NCI-H82 treated with DMSO at 0.1 percent for 48 hours (cell line): ENCODE measurements around the gene NDUFS1.
"Not testable (repeated sequence)": the region's sequence is repeated elsewhere in the genome, so short reads cannot be mapped to it uniquely, and the experiment has no call there.

ENCODE experiments used
- DNase-seq: peaks from one replicate; lab custom pipeline; 2025; ENCODE audit not compliant: unreplicated experiment; lab: John Stamatoyannopoulos, UW

The NDUFS1 gene

DNA sequence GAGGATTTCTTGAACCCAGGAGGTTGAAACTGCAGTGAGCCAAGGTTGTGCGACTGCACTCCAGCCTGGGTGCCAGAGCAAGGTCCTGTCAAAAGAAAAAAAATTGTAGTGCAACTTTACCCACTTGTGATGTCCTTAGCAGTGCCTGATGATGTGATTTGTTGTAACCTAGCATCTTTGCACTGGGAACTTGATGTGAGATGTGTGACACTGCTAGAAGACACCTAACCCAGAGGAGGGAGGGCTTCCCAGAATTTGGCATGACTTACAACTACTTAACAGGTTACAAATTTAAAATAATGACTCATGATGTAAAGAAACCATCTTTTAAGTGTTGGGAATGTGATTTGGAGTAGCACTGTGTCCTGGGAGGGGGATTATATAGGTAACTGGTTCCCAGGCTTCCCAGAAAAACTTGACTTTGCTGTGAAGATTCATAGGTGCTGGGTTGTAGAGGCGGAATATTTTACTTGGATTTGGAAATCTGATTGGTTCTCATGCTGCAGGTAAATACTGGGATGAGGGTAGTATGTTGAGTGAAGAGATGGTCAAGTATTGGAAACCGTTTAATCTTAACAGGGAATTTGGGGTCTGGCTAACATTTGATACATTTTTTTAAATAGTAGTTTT, 4.1 kb upstream of the NDUFS1 start:
- no peak for DNase-seq

DNA sequence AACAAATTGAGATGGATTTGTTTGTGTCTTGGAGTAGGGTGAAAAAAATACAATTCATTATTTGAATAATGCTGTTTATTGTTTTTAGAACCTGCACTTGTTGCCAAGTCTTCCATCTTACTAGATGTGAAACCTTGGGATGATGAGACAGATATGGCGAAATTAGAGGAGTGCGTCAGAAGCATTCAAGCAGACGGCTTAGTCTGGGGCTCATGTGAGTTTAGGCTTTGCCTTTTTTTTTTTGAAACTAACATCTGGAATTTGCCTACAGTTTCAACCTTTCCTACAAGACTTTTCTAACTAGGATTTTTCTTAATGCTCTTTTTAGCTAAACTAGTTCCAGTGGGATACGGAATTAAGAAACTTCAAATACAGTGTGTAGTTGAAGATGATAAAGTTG, 3.2 kb upstream of the NDUFS1 start:
- not testable (repeated sequence) for DNase-seq

DNA sequence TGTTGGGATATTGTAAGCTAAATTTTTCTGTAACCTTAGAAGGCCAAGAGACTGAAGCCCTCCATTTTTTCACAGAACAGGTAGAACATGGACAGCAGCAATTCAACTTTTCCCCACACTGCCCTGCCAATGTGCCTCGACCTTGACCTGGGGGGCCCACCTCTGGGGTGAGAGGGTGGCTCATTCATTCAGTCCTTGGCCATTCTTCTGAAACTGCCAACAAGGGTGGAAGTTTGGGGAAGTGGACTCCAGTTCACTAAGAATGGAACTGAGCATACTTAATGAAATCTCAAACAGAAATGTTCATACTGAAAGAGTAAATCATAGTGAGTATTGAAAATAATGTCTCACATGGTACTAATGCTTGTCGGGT, 1.5 kb upstream of the NDUFS1 start:
- no peak for DNase-seq

DNA sequence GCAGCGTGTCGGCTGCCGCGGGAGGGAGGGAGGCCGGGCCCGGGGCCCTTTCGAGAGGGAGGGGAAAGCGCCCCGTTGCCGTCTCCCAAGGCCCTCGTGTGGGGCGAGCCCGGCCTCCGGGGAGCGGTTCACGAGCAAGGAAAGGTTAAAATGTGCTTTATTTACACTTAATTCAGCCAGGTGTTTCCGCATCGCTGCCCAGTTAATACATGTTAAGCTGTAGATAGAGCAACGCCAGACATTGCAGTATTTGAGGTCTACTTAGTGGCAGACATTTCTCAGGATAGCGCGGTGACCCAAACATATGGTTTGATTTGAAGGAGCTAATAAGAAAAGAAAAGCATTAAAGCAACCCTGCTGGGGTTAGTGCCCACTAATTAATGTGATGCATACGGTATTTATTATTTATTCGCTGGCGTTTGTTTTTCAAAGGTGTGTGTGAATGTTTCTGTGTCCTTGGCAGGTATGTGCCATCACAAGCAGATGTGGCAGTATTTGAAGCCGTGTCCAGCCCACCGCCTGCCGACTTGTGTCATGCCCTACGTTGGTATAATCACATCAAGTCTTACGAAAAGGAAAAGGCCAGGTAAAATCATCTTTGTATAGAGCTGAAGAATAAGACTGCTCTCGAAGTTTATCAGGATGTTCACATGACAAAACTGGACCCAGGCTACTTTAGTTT, 1.0 kb upstream of the NDUFS1 start:
- DNase-seq = no peak

DNA sequence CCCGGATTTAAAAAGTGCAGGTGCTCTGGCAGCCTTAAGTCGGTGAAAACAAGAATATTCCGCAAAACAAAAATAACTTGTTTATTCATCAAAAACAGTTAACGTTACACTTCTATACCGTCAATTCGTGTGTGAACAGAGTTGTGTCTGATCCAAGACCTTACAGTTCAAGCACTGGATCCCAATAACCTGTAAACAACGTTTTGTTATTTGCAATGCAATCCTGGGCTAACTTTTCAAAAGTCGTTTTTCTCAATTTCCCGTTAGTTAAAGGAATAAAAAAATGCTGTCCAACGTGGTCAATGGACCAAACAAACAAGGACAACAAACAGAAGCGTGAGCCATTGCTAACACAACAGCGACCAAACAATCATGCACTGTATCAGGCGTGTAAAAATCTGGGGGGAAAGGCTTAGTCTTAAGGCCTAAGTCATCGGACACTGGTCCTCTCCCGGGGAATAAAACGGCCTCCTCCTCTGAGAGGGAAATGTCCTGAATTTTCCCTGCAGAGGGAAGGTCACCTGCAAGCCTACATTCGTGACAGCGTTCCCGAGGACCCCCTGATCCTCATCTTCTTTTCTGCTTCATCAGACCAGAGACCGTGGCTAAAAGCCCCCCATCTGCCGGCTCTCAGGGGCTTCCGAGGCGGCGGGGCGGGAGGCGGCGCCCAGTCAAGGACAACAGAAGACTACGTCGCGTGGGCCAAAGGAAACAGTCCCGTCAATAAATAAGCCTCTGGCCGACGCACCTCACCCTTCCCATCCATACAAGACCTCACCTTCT, 490 bp downstream of the NDUFS1 start:
- DNase-seq = no peak

DNA sequence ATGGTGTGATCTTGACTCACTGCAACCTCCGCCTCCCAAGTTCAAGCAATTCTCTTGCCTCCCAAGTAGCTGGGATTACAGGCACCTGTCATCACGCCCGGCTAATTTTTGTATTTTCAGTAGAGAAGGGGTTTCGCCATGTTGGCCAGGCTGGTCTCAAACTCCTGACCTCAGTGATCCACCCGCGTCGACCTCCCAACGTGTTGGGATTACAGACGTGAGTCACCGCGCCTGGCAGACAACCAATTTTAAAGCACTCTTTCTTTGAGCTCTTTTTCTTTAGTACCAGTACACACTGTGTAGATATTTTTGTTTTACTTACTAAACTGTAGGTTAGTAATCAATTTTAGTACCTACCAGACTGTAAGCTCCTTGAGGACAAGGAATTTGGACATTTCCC, 2.2 kb downstream of the NDUFS1 start:
- DNase-seq = not testable (repeated sequence)

DNA sequence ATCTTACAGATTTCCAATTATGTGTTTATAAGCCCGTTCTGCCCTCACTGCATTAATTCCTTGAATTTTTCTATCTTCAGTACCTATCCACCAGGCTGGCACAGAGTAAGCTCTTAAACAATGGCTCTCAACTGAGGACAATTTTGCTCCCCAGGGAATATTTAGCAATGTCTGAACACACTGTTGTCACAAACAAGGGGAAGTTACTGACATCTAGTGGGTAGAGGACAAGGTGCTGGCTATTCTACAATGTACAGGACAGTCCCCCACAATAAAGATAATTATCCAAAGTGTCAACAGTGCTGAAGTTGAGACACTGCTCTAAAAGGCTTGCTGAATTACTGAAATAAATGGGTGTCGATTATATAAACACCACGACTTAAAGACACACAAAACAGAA, 5.0 kb downstream of the NDUFS1 start:
- peak; percentile 20 for DNase-seq

DNA sequence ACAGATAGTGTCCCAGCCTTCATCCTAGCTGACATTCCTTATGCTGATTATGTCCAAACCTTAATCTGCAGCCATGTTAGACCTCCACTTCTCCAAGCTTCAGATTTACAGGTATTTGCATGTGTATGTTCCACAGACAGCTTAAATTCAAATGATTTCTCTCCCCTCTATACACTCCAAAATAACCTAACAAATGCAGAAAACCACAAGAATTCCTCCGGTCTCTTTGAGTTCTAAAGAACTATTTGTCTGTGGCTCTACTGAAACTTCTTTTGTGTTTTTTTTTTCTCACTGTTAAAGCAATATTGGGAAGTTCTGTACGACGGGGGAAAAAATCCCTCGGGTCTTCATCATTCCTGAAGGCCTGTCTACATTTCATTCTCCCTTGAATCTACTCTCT, 8.6 kb downstream of the NDUFS1 start:
- DNase-seq = no peak

DNA sequence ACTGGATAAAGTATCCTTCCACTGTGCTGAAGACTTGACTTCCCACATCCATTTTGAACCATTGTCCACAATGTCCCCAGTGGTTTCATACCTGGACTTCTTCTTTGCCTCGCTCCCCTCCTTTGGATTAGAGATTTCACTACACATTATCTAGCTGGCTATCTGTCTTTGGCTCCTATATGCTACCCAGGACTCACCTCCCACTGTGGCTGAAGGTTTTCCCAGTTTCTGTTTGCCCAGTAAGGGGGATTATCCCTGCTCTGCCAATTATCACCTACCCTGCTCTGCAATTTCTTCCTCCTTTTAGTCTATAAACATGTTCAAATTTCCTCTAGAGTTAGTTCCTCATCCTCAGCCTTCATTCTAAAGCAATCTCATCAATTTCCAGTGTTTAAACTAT, 9.1 kb downstream of the NDUFS1 start:
- DNase-seq = no peak

DNA sequence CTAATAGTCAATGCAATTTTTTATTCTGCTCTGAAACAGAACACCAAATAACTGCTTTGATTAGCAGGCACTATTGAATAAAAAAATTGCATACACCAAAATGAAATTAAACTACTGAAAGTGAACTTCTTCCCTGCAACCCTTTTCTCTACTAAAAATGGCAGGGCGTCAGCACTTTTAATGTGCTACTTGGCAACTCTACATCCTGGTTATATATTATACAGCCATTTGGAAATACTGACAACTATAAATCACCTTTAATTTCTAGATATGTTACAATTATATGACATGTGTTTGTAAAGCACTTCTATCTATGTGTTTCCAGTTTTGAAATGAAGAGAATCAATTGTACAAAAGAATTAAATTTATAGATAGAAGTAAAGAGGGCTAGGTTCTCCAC, 9.9 kb downstream of the NDUFS1 start:
- DNase-seq = no peak

DNA sequence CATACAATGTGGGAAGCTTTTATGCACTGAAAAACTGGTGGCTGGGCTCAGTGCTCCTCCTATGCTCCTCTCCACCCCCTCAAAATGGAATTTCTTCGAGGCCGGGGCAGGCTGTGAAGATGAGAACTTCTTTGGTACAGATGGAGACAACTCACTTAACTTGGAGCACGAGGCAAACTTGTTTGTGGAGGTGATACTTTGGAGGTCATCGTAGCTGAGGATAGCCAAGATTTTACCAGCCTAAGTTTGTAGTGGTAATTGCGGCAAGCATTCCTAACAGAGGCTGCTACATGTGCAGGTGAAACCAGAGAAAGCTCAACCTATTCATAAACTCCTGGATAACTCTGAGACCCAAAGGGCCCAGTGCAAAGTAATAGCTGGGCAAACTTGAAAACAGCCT, 13.6 kb downstream of the NDUFS1 start:
- no peak for DNase-seq

DNA sequence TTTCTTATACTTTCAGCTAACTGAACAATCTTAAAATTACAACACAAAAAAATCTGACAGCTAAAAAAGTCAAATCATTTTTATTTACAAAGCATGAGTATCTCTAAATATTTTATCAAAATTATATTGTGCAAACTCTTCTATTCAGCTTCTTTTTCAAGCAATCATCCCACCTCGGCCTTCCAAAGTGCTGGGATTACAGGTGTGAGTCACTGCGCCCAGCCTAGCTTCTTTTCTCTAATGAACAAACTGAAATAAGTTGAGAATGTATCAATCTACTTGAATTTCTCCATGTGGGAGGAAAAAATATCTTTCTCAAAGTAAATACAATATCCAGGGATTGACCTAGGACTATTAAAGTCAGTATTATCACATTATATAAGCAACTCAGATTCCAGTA, 14.9 kb downstream of the NDUFS1 start:
- no peak for DNase-seq

DNA sequence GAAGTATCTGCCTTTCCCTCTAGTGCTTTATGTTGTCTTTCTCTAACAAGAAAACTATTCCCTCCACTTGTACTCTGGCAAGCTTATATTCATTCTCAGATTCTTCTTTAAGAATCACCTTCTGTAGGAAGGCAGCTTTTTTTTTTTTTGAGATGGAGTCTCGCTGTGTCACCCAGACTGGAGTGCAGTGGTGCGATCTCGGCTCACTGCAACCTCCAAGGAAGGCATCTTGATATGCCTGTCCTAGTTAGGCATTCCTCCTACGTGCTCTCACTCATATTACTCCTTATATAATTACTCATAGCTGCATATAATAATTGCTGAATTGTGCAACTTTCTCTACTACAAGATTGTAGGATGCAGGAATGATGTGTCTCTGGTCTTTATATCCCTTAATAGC, 15.8 kb downstream of the NDUFS1 start:
- DNase-seq = no peak

DNA sequence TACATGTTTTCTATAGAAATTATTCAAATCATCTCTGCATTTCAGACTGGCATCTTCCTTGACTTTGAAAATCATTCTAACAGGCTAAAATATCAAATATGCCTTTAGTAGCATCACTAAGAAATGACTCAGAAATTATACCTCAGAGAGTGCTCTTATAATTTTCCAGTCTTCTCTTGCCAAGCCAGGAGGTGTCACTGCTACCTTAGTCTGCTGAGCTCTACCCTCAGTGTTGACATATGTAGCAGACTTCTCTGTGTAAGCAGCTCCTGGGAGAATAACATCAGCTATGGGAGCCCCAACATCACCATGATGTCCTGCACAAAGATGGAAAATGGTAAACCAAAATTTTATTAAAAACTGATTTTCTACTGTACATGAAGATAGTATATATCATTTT, 31.6 kb downstream of the NDUFS1 start:
- no peak for DNase-seq

DNA sequence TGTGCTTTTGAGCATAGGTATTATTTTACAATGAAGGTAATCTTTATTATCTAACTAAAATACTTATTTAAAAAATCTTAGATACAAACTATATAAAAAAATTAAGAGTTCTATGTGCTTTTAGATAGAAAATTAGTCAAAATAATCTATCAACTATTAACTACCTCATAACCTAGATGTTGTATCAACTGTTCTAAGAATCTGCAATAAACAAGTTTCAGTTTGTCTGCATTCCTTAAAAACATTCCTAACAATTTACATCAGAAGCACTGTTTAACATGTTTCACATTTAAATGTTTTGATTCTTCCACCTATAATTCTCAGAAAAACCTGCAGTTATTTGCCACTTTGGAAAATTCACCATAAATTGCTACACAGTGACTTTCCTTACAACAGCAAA, 33.3 kb downstream of the NDUFS1 start:
- no peak for DNase-seq

DNA sequence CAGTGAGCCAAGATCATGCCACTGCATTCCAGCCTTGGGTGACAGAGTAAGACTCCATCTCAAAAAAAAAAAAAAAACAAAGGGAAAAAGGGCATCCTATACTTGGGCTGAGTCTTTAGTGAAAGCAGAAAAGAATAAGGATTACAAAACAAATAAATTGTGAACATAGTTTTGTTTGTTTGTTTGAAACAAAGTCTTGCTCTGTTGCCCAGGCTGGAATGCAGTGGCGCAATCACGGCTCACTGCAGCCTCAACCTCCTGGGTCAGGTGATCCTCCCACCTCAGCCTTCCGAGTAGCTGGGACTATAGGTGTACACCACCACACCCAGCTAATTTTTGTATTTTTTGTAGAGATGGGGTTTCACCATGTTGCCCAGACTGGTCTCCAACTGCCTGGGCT, 36.7 kb downstream of the NDUFS1 start:
- not testable (repeated sequence) for DNase-seq

DNA sequence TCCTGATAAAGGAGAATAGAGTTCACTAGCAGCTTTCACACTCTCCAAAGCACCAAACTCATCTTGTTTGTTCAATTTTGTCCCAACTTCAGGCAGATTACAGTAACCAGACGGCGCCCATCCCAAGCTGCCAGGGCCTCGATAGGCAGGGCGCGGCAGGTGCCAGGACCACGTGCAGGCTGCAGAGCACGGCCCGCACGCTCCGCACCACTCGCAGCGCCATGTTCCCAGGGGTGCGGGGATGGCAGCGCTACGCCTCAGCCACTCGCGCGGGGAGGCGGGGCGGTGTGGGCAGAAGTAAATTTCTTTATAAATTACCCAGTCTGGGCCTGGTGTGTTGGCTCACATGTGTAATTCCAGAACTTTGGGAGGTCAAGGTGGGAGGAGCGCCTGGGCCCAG, 43.0 kb downstream of the NDUFS1 start:
- no peak for DNase-seq

DNA sequence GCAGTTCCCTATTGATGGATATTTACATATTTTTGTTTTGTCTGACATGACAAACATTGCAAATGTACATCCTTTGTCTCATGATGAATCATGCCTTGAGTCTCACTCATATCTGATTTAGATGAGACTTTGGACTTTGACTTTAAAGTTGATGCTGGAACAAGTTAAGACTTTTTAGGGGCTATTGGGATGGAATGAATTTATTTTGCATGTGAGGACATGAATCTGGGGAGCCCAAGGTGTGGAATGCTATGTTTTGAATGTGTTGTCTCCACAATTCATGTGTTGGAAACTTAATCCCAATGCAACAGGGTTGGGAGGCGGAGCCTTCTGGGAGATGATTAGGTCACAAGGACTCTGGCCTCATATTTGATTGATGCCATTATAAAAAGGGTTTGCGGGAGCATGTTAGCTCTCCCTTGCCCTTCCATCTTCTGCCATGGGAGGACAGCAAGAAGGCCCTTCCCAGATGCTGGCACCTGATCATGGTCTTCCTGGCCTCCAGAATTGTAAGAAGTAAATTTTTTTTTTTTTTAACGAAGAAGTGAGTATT, 44.1 kb downstream of the NDUFS1 start:
- no peak for DNase-seq

DNA sequence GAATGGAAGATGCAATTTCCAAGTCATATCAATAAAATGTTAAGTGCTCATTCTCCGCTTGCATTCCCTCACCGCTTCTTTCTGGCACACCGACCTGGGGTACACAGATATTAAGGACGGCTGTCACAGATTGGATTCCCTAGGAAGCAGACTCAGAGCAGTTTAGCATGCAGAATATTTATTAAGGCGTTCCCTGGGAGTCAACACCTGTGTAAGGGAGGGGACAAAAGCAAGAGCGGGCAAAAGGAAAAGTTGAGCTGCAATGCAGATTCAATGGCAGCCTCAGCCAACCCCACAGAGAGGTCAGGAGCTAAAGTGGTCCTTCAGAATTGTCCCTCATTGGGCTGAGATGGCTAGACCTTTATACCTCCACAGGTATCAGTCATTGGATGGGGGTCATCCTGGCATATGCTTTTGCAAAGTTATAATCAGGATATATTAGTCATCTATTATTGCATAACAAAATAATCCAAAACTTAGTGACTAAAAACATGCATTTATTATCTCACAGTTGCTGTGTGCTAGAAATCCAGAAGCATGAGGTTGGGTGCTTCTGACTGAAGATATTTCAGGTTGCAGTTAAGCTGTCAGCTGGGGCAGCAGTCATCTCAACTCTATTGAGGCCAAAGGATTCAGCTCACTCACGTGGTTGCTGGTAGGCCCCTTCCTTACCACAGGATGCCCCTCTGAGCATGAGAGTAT, 46.2 kb downstream of the NDUFS1 start:
- no peak for DNase-seq

DNA sequence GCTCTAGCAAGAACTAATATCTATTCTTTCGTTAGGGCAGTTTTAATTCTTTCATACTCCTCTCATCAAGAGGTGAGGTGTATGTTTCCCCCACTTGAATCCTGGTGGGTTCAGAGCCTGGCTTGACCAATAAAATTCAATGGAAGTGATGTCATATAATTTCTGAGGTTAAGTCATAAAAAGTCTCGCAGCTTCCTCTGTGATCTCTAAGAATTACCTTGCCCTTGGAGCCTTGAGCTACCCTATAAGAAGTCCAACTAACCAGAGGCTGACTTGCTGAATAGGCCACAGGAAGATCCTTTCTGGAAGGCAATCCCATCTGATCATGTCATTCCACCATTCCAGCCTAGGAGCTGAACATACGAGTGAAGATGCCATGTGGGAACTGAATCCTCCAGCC, 47.1 kb downstream of the NDUFS1 start:
- DNase-seq = no peak

DNA sequence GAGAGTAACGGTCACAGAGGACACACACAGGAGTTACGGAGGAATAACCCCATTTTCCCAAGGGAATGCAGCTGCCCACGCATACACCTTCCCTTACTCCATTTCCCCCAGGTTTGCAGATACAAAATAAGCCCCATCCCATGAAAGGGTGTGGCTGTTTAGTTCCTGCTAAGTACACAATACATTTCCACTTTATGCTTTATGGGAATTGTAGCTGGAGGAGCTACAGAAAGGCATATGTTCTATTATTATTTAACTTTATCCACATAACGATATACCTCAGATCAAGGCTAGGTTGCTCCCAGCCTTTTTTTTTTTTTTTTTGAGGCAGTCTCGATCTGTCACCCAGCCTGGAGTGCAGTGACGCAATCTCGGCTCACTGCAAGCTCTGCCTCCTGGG, 50.5 kb downstream of the NDUFS1 start:
- DNase-seq = no peak

DNA sequence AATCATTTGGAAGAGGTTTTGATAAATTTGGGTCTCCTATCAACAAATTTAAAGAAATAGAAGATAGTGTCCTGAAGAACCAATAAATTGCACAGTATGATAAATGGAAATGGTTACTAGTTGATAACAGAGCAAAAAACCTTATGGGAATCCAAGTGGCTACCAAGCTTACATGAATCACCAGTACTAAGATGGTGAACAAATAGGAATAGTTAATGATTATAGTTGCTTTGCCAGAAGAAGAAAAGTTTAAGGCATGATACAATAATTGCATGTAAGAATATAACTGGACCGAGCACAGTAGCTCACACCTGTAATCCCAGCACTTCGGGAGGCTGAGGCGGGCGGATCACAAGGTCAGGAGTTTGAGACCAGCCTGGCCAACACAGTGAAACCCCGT, 53.7 kb downstream of the NDUFS1 start:
- no peak for DNase-seq
